ENCODE measurements around the gene GID4. TPM values are rescaled to one million over a fixed set of nuclear protein-coding genes. Genes with fewer than 3 reads are reported as not detected.
A peak's percentile ranks its signal among the peaks of the same experiment; 100 is the strongest.

The GID4 gene
- total RNA-seq = 10 to 100 TPM in 1 of 3 donors, 1 to 10 TPM in 2; 5.8 to 24.4 (median 5.8) TPM
- long read RNA-seq, donor 1, full-length matches to known transcripts = 13 of 17 reads
- long read RNA-seq, donor 1, partial matches to known transcripts = 1 of 17 reads
- long read RNA-seq, donor 1, other reads (novel, unspliced or antisense) = 3 of 17 reads
- long read RNA-seq, donor 2 = 0 reads

GRCh38 chr17:18038861-18039534 lies at the start of gene GID4, which contains the start of gene ATPAF2:
GID4 (plus strand) TSS chr17:18039408; CDS start chr17:18039465, 57 bp downstream.
ATPAF2 (minus strand) TSS chr17:18039168; CDS start chr17:18039013, 155 bp downstream.
- H3K4me1 ChIP-seq (ENCODE audit: low read depth) = peaks cover 18% of the 10 kb centered on the region
- H3K9me3 ChIP-seq = no peaks in the 10 kb centered on the region
- intact Hi-C loops (cut with DNase I, micrococcal nuclease) = loop anchor here (10.0 kb wide), 2 partner anchors 54 to 364 kb away; no protein-coding TSS in a partner anchor
- H3K4me3 ChIP-seq = peak within 1 kb of the TSS; percentile 77
- peak; percentile 97 for ATAC-seq
- no peaks in the 10 kb centered on the region for H3K36me3 ChIP-seq (ENCODE audit: low read depth)
- TF ChIP-seq CTCF (IDR thresholded peaks at IDR 0.05) = no peak
- DNase-seq = peak; percentile 99 to 100 (median 100)

GRCh38 chr17:17989618-17990017 lies 49.6 kb upstream of the GID4 start:
- Histone ChIP-seq H3K4me3 (no peak overlapping the region), H3K36me3 (ENCODE audit: low read depth) (no peaks in the 10 kb centered on the region), H3K4me1 (ENCODE audit: low read depth) (no peaks in the 10 kb centered on the region), H3K9me3 (no peaks in the 10 kb centered on the region)
- ATAC-seq (no peak), DNase-seq (no peak)
- no peak for TF ChIP-seq CTCF (IDR thresholded peaks at IDR 0.05)
- intact Hi-C loops (cut with DNase I, micrococcal nuclease) = loop anchor here in 1 of 2 donors (10.0 kb wide), 1 partner anchor 45 kb away; the partner anchor contains the start of genes ATPAF2 and GID4

GRCh38 chr17:17990282-17990681 lies 48.9 kb upstream of the GID4 start:
- no peak overlapping the region for H3K4me3 ChIP-seq
- intact Hi-C loops (cut with DNase I, micrococcal nuclease) = no loop called here
- H3K36me3 ChIP-seq (ENCODE audit: low read depth) = no peaks in the 10 kb centered on the region
- H3K9me3 ChIP-seq = no peaks in the 10 kb centered on the region
- TF ChIP-seq CTCF (IDR thresholded peaks at IDR 0.05) = no peak
- DNase-seq (no peak), ATAC-seq (no peak)
- no peaks in the 10 kb centered on the region for H3K4me1 ChIP-seq (ENCODE audit: low read depth)

- ATAC-seq = no peak
- no peaks in the 10 kb centered on the region for H3K9me3 ChIP-seq
- intact Hi-C loops (cut with DNase I, micrococcal nuclease) = no loop called here
Observed at GRCh38 chr17:17993366-17993765, 45.8 kb upstream of the GID4 start.

GRCh38 chr17:17993852-17994251 lies 45.4 kb upstream of the GID4 start:
- intact Hi-C loops (cut with DNase I, micrococcal nuclease) = no loop called here
- H3K4me1 ChIP-seq (ENCODE audit: low read depth) = no peaks in the 10 kb centered on the region
- no peak for TF ChIP-seq CTCF (IDR thresholded peaks at IDR 0.05)
- ATAC-seq (no peak), DNase-seq (no peak)
- no peaks in the 10 kb centered on the region for H3K36me3 ChIP-seq (ENCODE audit: low read depth)
- no peaks in the 10 kb centered on the region for H3K9me3 ChIP-seq
- no peak overlapping the region for H3K4me3 ChIP-seq

More at GRCh38 chr17:17993366-17993765, 45.8 kb upstream of the GID4 start:
- H3K4me1 ChIP-seq (ENCODE audit: low read depth) = no peaks in the 10 kb centered on the region
- H3K4me3 ChIP-seq = no peak overlapping the region
- no peak for DNase-seq
- no peaks in the 10 kb centered on the region for H3K36me3 ChIP-seq (ENCODE audit: low read depth)
- no peak for TF ChIP-seq CTCF (IDR thresholded peaks at IDR 0.05)

Measured in mucosa of descending colon (tissue), 3 donors.